HFFc6 (cell line): ENCODE data around the gene CACHD1. TPM values are rescaled to one million over a fixed set of nuclear protein-coding genes. Genes with fewer than 3 reads are reported as not detected.
A peak's percentile ranks its signal among the peaks of the same experiment; 100 is the strongest.

ENCODE experiments used
- DNase-seq: peaks from one replicate; pipeline ENCODE4 v3.0.0-alpha.2; 2018
- H3K27ac Mint-ChIP-seq: 2 replicates; pipeline ENCODE4 v1.8.0; 2020; ENCODE audit warnings: mild to moderate bottlenecking, mixed read lengths
- H3K27me3 Mint-ChIP-seq: 2 replicates; pipeline ENCODE4 v1.8.0; 2021; ENCODE audit warnings: mild to moderate bottlenecking, moderate library complexity, mixed read lengths; ENCODE audit not compliant: insufficient read depth
- H3K36me3 Mint-ChIP-seq: 2 replicates; pipeline ENCODE4 v1.8.0; 2021; ENCODE audit warnings: low read depth, mixed read lengths
- H3K4me1 Mint-ChIP-seq: 2 replicates; pipeline ENCODE4 v1.8.0; 2020; ENCODE audit warnings: low read depth, mixed read lengths
- H3K4me3 Mint-ChIP-seq: 2 replicates; pipeline ENCODE4 v1.8.0; 2020; ENCODE audit warnings: mild to moderate bottlenecking, moderate library complexity, mixed read lengths
- H3K9me3 Mint-ChIP-seq: 2 replicates; pipeline ENCODE4 v1.8.0; 2020; ENCODE audit warnings: mild to moderate bottlenecking, mixed read lengths
- total RNA-seq, 6 experiments: library from RNA; stranded (reverse); fragmentation: NEBNext Ultra II Directional; extraction: Animal tissue kit (Norgen Biotek cat#: 25700); gene quantifications; 2 replicates in 1 of 6; 3 replicates in 5 of 6; pipeline ENCODE4 v1.2.3, GENCODE V29; 2021
- TF ChIP-seq, protein P1 (sequence below): fragments of 200-600 bp; sonication (generic); IDR thresholded peaks from 2 replicates; pipeline ENCODE4 v1.5.0; 2021; ENCODE audit warnings: antibody characterized with exemption, mild to moderate bottlenecking

The CACHD1 gene
- total RNA-seq, 6 experiments from 2014 or later = 3.9 to 5.5 (median 5.1) TPM

DNA sequence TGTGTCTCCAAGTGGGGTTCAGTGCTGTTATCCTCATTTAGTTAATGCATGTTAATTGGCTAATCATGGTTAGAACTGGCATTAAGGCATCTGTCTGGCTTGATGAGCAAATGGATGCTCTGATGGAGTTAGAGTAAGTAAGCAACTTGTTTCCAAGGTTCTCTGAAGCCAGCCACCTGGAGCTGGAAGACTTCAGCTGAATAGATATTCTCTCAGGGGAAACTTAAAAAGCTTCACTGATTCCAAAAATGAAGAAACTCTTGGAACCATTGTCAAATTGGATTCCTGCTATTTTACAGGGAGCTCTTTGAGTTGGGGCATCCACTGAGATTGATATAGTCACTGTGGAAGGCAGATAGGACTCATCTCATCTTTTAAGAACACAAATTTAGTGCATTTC lies 118.9 kb downstream of the CACHD1 start:
- H3K9me3 Mint-ChIP-seq = no peaks in the 10 kb centered on the region
- H3K4me1 Mint-ChIP-seq = peaks cover 14% of the 10 kb centered on the region
- no peak for DNase-seq
- H3K4me3 Mint-ChIP-seq = no peak overlapping the region
- no peaks in the 10 kb centered on the region for H3K27me3 Mint-ChIP-seq
- TF ChIP-seq, protein P1, sequence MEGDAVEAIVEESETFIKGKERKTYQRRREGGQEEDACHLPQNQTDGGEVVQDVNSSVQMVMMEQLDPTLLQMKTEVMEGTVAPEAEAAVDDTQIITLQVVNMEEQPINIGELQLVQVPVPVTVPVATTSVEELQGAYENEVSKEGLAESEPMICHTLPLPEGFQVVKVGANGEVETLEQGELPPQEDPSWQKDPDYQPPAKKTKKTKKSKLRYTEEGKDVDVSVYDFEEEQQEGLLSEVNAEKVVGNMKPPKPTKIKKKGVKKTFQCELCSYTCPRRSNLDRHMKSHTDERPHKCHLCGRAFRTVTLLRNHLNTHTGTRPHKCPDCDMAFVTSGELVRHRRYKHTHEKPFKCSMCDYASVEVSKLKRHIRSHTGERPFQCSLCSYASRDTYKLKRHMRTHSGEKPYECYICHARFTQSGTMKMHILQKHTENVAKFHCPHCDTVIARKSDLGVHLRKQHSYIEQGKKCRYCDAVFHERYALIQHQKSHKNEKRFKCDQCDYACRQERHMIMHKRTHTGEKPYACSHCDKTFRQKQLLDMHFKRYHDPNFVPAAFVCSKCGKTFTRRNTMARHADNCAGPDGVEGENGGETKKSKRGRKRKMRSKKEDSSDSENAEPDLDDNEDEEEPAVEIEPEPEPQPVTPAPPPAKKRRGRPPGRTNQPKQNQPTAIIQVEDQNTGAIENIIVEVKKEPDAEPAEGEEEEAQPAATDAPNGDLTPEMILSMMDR = no peak
- no peak overlapping the region for H3K27ac Mint-ChIP-seq
- no peaks in the 10 kb centered on the region for H3K36me3 Mint-ChIP-seq

DNA sequence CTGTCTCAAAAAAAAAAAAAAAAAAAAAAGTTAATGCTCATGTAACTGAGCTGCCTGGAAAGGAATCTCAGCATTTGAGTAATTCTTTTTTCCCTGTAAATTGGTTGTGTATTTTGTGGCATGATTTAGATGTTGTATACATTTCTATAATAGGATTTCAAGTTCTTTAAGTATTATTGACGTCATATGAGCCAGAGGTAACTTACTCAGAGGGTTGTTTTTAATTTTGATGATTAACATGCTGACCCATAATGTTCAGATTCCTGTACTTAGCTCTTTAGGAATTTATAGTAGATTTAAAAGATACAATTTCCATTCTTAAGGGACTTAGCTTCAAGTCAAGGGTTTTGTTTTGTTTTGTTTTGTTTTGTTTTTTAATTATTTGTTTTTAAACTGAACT lies 120.4 kb downstream of the CACHD1 start:
- Mint-ChIP-seq H3K9me3 (no peaks in the 10 kb centered on the region), H3K4me3 (no peak overlapping the region), H3K27me3 (no peaks in the 10 kb centered on the region), H3K27ac (no peak overlapping the region), H3K4me1 (peaks cover 14% of the 10 kb centered on the region), H3K36me3 (no peaks in the 10 kb centered on the region)
- peak; percentile 25 for DNase-seq
- TF ChIP-seq, protein P1 = no peak

DNA sequence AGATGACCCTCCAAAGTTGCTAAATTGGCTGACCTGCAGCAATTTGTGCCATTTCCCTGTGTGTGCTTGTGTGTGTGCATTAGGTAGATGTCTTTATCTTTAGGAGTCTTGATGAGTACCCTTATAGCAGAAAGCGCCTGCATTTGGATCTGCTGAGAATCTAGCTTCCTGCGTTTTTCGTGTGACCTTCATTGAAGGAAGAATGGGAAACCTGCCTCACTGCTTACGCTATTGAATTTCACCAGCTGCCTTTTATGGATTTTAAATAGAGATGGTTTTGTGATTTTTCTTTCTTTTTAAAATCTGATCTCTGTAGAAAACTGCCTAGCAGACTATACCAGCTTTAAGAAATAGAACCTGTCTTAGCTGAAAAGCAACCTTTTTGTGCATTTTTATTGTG lies 124.5 kb downstream of the CACHD1 start:
- no peaks in the 10 kb centered on the region for H3K36me3 Mint-ChIP-seq
- peaks cover 51% of the 10 kb centered on the region for H3K4me1 Mint-ChIP-seq
- no peak overlapping the region for H3K4me3 Mint-ChIP-seq
- H3K27ac Mint-ChIP-seq = no peak overlapping the region
- no peaks in the 10 kb centered on the region for H3K27me3 Mint-ChIP-seq
- TF ChIP-seq, protein P1 = no peak
- no peaks in the 10 kb centered on the region for H3K9me3 Mint-ChIP-seq
- DNase-seq = no peak

GRCh38 chr1:64595871-64596515 lies 126.1 kb downstream of the CACHD1 start:
- H3K27ac Mint-ChIP-seq = no peak overlapping the region
- H3K4me1 Mint-ChIP-seq = peaks cover 40% of the 10 kb centered on the region
- TF ChIP-seq, protein P1 = no peak
- H3K9me3 Mint-ChIP-seq = no peaks in the 10 kb centered on the region
- no peak for DNase-seq
- H3K27me3 Mint-ChIP-seq = no peaks in the 10 kb centered on the region
- peaks cover 4% of the 10 kb centered on the region; the same call in 1 of the 2 replicates for H3K36me3 Mint-ChIP-seq
- H3K4me3 Mint-ChIP-seq = no peak overlapping the region

DNA sequence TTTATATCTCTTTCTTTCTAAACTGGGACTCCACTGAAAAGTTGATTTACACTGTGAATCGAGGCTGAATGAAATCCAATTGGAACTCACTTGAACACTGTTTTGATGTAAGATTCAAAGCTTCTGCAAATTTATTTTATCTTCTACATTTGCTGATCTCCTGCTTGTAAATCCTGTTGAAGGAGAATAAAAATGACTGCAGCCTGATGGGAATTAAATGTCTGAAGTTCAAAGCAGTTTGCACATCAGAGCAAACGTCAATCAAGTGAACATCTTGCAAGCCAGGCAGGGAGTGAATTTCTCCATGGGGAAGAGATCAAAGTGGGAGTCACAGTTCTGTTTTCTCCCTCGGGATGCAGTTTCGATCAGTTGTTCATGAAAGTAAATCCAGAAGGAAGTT lies 127.2 kb downstream of the CACHD1 start:
- H3K27me3 Mint-ChIP-seq = no peaks in the 10 kb centered on the region
- peaks cover 4% of the 10 kb centered on the region; the same call in 1 of the 2 replicates for H3K36me3 Mint-ChIP-seq
- H3K4me3 Mint-ChIP-seq = no peak overlapping the region
- TF ChIP-seq, protein P1 = no peak
- peaks cover 39% of the 10 kb centered on the region for H3K4me1 Mint-ChIP-seq
- no peak for DNase-seq
- no peak overlapping the region for H3K27ac Mint-ChIP-seq
- H3K9me3 Mint-ChIP-seq = no peaks in the 10 kb centered on the region
